Embryonic facial prominence (tissue), 1 donor: ENCODE measurements around the gene COL18A1.
"Not testable (repeated sequence)": the region's sequence is repeated elsewhere in the genome, so short reads cannot be mapped to it uniquely, and the experiment has no call there.

ENCODE experiments used
- DNase-seq: peaks from one replicate; pipeline ENCODE4 v3.0.0-alpha.2; 2016; ENCODE audit errors: extremely low spot score

COL18A1 gene

DNA sequence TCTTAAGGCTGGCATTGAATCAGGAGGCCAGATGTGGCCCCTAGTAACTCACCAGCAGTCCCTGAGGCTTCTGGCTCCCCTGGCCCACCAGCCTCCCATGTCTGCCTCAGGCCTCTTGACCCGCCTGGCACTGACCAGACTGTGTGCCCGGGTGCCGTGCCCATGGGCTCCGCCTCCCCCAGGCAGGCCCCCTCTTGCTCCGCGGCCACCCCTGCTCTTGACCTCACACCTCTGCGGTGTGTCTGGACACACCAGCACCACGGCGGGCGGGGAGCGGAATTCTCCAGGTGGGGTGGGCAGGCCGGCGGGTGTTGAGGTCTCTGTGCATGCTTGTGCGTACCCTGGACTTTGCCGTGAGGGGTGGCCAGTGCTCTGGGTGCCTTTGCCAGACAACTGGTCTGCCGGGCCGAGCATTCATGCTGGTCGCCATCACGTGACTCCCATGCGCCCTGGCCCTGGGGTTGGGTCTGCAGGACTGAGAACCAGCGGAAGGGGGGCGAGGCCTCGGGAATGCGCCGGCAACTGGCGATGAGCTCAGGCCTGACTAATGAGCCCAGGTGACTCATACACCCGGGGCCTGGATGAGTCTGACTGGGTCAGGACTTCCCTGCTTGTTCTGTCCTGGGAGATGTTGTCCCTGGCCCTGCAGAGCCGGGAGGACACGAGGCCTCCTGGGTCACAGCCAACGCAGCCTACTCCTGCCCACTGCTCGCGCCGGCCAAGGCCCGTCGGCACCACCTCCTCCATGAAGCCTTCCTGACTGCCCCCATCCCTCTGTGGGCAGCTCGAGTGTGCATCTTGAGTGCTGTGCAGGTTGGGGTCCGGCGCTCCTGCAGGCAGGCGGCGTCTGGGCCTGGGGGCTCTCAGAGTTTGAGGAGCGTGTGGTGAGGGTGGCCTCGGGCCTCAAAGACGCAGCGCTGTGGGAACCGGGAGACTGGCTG lies 22.6 kb downstream of the COL18A1 start:
- DNase-seq = no peak

DNA sequence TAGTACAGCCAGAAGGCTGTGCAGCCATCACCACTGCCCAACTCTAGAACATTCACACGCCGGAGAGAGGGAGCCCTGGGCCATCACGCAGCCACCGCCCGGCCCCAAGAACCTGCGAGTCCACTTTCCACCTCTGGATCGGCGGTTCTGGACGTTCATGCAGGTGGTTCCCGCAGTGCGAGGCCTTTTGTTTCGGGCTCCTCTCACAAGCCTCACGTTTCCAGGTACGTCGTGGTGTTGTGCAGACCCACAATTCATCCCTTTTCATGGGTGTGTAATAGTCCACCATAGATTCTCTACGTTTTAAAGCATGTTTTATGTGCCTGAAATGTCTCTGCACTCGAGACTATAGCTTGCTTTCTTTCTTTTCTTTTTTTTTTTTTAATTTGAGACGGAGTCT lies 23.6 kb downstream of the COL18A1 start:
- no peak for DNase-seq

DNA sequence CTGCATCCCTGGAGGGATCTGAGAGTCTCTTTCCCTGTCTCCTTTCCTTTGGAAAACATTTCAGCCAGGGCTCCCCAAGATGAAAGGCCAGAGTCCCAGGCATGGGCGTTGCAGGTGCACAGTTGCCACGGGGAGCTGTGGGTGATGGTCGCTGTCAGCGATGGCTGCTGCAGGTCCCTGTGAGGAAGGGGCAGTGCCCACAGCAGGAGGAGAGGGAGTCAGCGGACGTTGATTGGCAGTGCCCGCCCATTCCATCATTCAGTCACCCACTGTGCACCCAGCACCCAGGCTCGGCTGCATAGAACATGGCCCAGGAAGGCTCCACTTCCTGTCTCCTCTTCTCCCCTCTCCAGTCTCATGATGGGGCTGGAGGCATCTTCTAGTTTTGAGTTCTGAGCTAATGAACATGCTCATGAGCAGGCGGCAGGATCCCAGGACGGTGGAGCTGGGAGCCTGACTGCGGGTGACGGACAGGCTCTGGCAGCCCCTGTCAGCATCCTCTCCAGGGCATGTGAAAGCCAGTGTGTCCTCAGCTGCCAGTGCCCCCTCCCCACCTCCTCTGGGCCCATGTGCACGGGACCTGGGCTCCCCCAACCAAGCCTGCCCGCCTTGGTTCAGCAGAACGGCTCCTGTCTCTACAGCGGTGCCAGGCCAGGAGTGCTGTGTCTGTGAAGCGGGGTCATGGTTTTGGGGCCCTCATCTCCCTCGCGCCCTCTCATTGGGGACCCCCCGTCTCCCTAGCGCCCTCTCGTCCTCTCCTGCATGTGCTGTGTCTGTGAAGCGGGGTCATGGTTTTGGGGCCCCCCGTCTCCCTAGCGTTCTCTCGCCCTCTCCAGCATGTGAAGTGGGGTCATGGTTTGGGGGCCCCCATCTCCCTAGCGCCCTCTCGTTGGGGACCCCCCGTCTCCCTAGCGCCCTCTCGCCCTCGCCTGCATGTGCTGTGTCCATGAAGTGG lies 24.5 kb downstream of the COL18A1 start:
- DNase-seq = no peak

DNA sequence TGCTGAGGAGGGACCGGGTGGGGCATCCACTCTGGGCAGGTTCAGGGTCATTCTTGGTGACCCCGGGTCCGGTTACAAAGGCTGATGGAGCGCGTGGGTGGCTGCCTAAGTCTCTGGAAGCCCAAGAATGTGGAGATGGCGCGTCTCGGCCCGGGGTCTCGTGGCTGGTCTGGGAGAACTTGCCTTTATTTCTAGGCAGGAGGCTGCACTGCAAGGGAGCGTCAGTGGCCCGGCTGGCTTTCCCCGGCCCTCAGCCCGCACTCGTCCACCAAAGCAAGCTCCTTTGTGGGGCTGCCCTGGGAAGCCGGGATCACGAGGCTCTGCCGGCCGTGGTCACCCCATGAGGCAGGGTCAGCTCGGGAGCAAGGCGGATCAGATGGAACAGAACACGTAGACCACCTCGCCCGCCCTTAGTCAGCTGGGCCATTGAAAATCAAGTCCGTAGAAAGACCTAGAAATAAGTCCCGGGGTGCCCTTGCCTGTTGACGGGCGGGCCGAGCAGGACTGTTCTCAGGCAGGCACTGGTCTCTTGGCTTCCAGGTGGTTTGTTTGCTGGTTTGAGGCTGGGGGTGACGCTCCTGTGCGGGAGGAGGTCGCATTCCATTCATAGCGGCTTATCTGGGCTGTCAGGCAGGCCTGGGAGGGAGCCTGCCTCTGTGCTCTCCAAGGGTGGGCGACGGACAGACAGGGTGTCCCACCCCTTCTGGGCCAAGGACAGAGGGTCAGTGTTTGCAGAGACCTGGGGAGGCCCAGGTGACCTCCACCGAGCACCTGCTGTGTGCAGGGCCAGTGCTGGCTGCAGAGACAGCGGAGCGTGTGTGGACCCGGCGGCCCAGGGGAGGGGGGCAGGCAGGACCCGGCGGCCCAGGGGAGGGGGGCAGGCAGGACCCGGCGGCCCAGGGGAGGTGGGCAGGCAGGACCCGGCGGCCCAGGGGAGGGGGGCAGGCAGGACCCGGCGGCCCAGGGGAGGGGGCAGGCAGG lies 25.8 kb downstream of the COL18A1 start:
- no peak for DNase-seq

- DNase-seq = no peak
Measured at GRCh38 chr21:45431781-45432572, 27.0 kb downstream of the COL18A1 start.

DNA sequence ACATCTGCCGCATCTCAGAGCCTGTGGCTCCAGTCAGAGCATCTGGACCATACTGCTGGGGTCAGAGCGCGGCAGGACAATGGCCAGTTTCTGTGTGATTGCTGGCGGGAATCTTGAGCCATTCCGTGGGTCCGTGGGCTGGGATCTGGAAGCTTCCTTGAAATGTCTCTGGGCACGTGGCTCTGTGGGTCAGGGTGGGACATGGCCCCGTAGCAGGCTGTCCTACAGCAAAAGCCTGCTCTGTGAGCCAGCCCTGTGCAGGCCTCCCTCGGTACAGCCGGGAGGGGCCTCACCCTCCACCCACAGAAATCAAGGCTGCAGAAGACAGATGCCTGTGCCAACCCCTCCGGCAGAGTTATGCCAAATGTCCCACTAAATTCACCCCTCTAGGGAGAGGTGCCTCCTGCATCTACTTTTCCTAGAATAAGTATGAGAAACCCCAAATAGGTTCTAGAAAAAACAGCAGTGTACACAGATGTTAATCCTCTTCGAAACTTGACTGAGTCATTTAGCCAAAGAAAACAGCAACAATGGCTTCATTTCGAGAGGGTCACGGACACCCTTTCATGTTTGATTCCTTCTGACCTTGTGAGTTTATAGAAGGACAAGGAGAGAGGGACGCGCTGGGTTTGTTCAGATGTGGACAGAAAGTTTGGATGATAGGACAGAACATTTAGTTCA lies 27.8 kb downstream of the COL18A1 start:
- no peak for DNase-seq

DNA sequence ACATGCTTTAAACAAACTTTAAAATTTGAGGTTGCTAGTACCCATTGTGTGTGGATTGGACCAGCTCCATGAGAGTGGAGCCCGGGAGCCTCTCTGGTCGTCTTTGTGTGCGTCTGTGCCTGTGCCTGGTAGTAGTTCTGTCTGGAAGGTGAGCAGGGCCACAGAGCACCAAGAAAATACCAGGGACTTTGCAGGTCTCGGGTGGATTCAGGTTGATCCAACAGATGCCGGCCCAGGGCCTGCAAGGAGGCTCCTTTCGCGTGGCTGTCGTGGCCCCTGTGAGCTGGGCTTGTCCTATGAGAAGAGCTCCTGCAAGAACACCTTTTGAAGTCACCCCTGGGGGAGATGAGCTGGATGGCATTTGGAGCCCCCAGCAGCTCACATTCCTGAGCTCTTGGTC lies 28.3 kb downstream of the COL18A1 start:
- DNase-seq = no peak

DNA sequence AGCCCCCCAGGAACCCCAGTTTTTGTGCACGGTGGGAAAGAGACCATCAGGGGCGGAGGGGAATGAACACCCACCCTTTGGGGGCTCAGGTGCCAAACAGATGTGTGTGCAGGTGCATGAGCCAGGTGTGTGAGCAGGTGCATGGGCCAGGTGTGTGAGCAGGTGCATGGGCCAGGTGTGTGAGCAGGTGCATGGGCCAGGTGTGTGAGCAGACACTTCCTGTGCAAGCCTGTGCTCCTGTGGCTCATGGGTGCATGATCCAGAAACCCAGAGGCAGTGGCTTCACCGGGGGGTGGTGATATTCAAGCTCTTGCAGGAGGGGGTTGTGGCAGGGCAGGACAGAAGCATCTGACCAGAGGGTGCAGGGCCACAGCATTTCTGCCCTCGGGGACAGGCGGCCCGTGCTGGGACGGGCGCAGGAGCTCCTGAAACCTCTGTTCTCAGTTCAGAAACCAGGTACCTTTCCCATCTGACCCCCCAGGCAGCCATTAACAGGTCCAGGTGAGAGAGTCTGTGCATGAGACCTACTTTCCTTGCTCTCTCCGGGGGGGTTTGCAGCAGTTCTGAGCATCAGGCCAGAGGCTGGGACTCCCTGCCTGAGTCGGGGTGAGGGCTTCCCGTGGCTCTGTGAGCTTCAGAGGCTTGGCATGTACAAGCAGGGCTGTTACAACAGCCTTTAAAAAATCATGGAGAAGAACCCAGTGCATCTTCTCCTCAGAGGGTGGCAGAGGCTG lies 29.1 kb downstream of the COL18A1 start:
- no peak for DNase-seq

GRCh38 chr21:45434645-45435217 lies 29.8 kb downstream of the COL18A1 start:
- DNase-seq = no peak

- no peak for DNase-seq
Measured at GRCh38 chr21:45435405-45435981, 30.5 kb downstream of the COL18A1 start.

DNA sequence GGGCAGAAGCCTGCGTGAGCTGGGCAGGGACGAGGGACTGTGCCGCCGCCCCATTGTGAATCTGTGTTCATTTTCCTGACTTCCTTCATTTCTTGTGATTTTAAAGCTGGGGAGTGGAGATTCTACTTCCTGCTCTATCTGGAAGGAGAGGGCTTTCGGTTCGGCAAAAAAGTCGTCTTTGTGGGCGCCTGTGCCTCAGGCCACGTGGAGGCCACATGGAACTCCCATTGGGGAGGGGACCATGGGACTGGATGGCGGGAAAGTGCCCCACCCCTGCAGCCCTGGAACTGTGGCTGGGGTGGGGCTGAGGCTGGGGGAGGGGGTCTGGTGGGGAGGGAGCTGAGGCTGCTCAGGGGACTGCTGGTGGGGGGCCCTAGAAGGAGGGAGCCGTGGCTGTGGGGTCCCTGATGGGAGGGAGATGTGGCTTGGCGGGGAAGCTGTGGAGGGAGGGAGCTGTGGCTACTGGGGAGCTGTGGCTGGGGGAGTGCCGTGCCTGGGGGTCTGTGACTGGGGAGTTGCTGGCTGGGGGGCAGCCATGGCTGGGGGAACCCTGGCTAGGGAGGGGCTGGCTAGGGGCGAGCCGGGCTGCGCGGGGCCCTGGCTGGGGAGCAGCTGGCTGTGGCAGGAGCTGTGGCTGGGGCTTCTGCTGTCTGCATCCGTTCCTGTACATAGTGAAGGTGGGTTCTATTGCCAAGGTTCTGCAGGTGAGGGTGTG lies 31.5 kb downstream of the COL18A1 start:
- DNase-seq = no peak

GRCh38 chr21:45437844-45438243 lies 32.9 kb downstream of the COL18A1 start:
- DNase-seq = not testable (repeated sequence)

DNA sequence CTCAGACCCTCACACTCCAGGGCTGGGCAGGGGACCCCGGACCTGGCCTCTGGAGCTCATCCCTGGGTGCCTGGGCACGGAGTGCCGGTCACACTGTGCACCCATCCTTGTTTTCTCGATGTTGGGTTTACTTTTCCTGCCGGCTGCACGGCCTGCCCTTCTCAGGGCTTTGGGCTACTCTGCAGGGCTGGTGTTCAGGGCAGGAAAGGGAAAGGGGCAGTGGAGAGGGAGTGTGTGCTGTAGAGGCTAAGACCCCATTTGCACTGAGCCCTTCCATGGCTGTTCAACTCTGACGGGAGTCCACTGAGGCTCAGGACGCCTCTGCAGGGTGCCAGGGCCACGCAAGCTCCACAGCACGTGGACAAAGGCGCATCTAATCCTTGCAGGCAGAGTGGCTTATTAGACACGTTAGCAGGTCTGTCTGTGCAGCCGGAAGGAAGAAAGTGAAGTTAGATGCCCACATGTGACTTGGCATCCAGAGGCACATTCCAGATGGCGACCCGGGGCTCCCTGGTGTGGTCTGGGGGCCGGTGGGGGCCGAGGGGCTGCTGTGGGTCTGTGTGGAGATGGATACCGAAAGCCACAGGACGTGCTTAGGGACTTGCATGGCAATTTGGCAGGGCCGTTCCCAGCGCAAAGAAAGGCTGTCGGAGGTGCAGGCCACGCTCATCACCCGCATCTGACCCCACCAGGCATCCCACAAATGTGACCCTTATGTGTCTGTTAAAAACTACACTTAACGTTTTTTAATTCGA lies 33.6 kb downstream of the COL18A1 start:
- no peak for DNase-seq

DNA sequence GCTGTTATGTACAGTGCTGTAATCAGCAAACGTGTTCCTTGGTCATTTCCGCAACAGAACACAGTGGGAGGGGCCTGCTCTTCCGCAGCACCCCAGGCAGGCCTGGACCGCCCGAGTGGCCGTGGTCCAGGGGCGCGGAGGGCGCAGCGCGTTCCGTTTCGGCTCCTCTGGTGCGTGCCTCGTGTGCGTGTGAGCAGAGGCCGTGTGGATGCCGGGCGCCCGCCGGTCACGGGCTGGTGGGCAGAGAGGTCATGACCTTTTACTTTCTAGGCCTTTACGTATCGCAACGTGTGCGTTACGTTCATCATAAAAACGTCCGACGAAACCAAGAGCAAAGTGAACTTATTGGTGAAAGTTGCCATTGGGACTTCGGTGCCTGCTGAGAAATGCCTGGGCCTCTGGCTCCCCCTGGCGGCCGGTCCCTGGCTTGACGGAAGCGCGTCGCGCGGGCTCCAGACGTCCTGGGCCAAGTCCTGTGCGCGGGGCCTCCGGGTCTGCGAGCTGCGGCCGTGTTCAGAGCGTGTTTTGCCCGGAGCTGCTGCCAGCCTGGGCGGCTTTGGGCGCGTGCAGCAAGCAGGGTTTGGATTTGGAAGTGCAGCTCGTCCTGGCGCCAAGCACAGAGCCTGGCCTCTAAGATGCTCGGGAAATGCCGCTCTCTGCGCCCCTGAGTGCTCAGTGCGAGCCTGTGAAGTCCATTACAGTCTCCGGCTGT lies 34.4 kb downstream of the COL18A1 start:
- peak; percentile 73 for DNase-seq

DNA sequence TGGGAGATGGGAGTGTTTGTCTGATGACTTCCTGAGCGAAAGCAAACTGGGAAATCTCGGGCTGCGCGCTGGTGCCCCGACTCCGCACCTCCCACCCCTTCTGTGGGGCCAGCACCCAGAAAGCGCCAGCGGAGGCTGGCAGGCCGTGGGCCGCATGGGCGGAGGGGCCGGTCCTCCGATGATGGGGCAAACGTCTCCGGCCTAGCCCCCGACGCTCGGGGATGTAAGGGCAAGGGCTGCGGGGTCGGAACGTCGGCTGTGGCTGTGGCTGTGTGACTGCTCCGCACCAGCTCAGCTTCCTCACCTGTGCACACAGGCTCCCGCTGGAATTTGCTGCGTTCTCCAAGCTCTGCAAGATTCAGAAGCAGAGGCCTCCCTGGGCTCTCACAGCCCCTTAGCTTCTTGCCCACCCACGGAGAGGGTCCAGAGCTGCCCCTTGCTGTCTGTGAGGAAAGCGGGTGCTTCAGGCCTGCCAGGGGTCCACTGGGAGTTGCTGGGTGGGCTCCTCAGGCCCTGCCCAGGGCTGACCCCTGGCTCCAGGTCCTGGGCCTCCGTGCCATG lies 35.0 kb downstream of the COL18A1 start:
- no peak for DNase-seq

- DNase-seq = no peak
Measured at GRCh38 chr21:45440736-45441350, 35.9 kb downstream of the COL18A1 start.
